Measurements from ENCODE around the gene PRELID3B.

DNA sequence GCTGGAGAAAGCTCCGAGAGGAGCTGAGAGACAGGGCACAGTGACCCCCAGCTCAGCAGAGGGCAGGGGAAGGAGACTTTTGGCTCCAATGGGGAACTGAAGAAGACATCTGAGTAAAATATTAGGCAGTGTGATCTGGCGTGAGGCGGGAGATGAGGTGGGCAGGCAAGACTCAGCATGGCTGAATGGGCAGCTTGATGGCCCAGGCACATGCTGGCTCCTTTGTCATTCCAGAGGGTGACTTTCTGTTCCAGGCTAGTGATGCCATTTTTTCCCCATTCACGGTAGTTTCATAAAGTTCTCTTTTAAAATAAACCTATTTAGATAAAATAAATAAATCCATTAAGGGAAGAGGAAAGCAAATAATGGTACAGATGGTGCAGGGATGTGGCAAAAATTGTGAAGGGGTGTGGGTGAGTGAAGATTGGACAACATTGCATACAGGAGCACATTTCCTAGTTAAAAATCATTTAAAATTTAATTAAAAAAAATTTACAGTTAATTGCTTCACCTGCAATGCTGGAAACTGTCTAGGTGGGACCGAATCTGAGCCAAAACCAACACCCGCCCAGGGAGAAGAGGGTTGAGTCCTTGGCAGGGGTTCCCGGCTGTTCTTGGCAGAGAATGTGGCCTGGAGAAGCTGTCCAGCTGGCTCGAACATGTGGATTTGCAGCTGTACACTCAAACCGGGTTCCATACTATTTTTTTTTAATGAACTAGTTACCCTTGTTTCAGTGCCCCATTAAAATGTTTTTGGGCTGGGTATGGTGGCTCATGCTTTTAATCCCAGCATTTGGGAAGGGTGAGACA lies 41.7 kb upstream of the PRELID3B start:
- TF ChIP-seq CTCF (IDR thresholded peaks at IDR 0.05; ENCODE audit: insufficient read depth, low read length, poor library complexity, severe bottlenecking) (no peak), EZH2phosphoT487 (conservative IDR thresholded peaks at IDR 0.05; ENCODE audit: low read length) (no peak)
